Type B pancreatic cell (in vitro differentiated cells): ENCODE data around the gene ARID3B. TPM values are rescaled to one million over a fixed set of nuclear protein-coding genes. Genes with fewer than 3 reads are reported as not detected.

Source experiments
- DNase-seq: peaks from one replicate; pipeline ENCODE4 v3.0.0; 2021; ENCODE audit warnings: mixed read lengths; ENCODE audit not compliant: unreplicated experiment; ENCODE audit errors: extremely low spot score
- H3K27ac Mint-ChIP-seq: 2 replicates; pipeline ENCODE4 v1.8.0; 2021; ENCODE audit warnings: mild to moderate bottlenecking, mixed read lengths
- H3K27me3 Mint-ChIP-seq: 2 replicates; pipeline ENCODE4 v1.8.0; 2021; ENCODE audit warnings: mixed read lengths
- H3K36me3 Mint-ChIP-seq: 2 replicates; pipeline ENCODE4 v1.8.0; 2021; ENCODE audit warnings: mixed read lengths
- H3K4me1 Mint-ChIP-seq: one replicate; pipeline ENCODE4 v1.8.0; 2021; ENCODE audit warnings: mixed read lengths; ENCODE audit not compliant: unreplicated experiment
- H3K4me3 Mint-ChIP-seq: 2 replicates; pipeline ENCODE4 v1.8.0; 2021; ENCODE audit warnings: mild to moderate bottlenecking, mixed read lengths
- H3K9me3 Mint-ChIP-seq: 2 replicates; pipeline ENCODE4 v1.8.0; 2021; ENCODE audit warnings: mixed read lengths
- total RNA-seq: library from RNA; stranded (reverse); gene quantifications from 2 replicates; pipeline ENCODE4 v1.2.1, GENCODE V29; 2021; ENCODE audit warnings: low replicate concordance
- TF ChIP-seq, protein P1 (sequence below): fragments of 200-600 bp; sonication (generic); conservative IDR thresholded peaks from 2 replicates; pipeline ENCODE4 v1.5.0; 2021; ENCODE audit warnings: antibody characterized with exemption, mild to moderate bottlenecking

The ARID3B gene
- total RNA-seq, 1 donor from 2014 or later = 25.8 TPM

DNA sequence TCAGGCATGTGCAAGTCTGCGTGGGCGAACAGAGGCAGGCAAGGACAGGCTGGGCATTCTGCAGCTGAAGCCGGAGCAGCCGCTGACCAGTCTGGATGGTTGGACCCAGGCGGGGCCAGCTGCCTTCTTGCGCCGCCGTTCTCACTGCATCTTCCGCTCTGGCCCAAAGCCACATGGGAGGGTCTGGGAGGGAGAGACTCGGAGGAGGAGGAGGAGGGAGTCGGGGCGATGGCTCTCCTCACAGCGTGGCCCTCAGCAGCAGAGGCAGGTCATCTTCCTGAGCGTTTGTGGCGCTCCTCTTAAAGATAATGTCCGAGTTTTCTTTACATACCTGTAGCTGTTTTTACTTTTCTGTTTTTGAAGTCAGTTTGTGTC is 80.5 kb downstream of the ARID3B start:
- Mint-ChIP-seq H3K27me3 (no peaks in the 10 kb centered on the region), H3K9me3 (no peaks in the 10 kb centered on the region), H3K36me3 (peaks cover 15% of the 10 kb centered on the region), H3K4me3 (no peak overlapping the region), H3K27ac (peak overlapping the region; percentile 88), H3K4me1 (peaks cover 31% of the 10 kb centered on the region)
- TF ChIP-seq, protein P1, sequence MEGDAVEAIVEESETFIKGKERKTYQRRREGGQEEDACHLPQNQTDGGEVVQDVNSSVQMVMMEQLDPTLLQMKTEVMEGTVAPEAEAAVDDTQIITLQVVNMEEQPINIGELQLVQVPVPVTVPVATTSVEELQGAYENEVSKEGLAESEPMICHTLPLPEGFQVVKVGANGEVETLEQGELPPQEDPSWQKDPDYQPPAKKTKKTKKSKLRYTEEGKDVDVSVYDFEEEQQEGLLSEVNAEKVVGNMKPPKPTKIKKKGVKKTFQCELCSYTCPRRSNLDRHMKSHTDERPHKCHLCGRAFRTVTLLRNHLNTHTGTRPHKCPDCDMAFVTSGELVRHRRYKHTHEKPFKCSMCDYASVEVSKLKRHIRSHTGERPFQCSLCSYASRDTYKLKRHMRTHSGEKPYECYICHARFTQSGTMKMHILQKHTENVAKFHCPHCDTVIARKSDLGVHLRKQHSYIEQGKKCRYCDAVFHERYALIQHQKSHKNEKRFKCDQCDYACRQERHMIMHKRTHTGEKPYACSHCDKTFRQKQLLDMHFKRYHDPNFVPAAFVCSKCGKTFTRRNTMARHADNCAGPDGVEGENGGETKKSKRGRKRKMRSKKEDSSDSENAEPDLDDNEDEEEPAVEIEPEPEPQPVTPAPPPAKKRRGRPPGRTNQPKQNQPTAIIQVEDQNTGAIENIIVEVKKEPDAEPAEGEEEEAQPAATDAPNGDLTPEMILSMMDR = no peak
- no peak for DNase-seq

DNA sequence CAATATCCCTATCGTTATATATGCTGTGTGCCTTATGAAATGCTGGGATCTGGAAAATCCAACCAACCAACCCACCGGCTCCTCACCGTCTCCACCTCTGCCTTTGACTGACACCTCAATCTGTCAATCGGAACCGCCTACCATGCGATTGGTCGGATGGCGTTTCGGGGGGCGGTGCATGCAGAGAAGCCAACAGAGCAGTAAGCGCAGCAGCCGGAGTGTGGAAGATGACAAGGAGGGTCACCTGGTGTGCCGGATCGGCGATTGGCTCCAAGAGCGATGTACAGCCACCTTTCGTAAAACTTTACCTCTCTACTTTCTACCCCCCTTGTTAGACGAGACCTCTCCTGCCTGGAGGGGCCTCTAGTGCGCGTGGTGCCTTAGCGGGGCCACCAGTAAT is 80.9 kb downstream of the ARID3B start:
- no peak for DNase-seq
- Mint-ChIP-seq H3K27me3 (no peaks in the 10 kb centered on the region), H3K9me3 (no peaks in the 10 kb centered on the region), H3K27ac (peak overlapping the region; percentile 5), H3K4me1 (peaks cover 27% of the 10 kb centered on the region), H3K36me3 (peaks cover 15% of the 10 kb centered on the region), H3K4me3 (no peak overlapping the region)
- TF ChIP-seq, protein P1 = no peak

GRCh38 chr15:74622758-74623157 is 81.7 kb downstream of the ARID3B start:
- TF ChIP-seq, protein P1 = no peak
- Mint-ChIP-seq H3K27ac (peak overlapping the region; percentile 5), H3K4me1 (peaks cover 18% of the 10 kb centered on the region), H3K4me3 (no peak overlapping the region), H3K27me3 (no peaks in the 10 kb centered on the region), H3K9me3 (no peaks in the 10 kb centered on the region), H3K36me3 (peaks cover 15% of the 10 kb centered on the region)
- no peak for DNase-seq

- H3K4me1 Mint-ChIP-seq = peaks cover 10% of the 10 kb centered on the region
- no peak overlapping the region for H3K4me3 Mint-ChIP-seq
- H3K27me3 Mint-ChIP-seq = no peaks in the 10 kb centered on the region
- no peaks in the 10 kb centered on the region for H3K9me3 Mint-ChIP-seq
- H3K27ac Mint-ChIP-seq = peak overlapping the region; percentile 65
- DNase-seq = no peak
- TF ChIP-seq, protein P1 = no peak
- H3K36me3 Mint-ChIP-seq = peaks cover 24% of the 10 kb centered on the region
Measured at GRCh38 chr15:74624020-74624602, 83.1 kb downstream of the ARID3B start.

DNA sequence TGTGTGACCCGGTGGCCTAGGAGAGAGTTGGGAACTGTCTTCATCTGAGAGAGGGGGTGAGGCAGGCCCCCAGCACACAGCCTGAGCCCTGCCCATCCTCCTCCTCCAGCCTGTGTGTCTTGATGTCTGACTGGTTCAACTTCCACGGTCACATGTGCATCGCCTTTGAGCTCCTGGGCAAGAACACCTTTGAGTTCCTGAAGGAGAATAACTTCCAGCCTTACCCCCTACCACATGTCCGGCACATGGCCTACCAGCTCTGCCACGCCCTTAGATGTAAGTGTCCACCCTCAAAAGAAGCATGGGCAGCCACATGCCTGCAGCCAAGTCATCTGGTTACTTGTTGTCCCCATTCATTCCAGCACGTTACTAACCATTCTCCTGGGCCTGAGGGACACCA is 84.7 kb downstream of the ARID3B start:
- Mint-ChIP-seq H3K9me3 (no peaks in the 10 kb centered on the region), H3K4me3 (no peak overlapping the region), H3K27ac (peak overlapping the region; percentile 65), H3K4me1 (peaks cover 10% of the 10 kb centered on the region), H3K27me3 (no peaks in the 10 kb centered on the region), H3K36me3 (peaks cover 25% of the 10 kb centered on the region)
- TF ChIP-seq, protein P1 = no peak
- no peak for DNase-seq

DNA sequence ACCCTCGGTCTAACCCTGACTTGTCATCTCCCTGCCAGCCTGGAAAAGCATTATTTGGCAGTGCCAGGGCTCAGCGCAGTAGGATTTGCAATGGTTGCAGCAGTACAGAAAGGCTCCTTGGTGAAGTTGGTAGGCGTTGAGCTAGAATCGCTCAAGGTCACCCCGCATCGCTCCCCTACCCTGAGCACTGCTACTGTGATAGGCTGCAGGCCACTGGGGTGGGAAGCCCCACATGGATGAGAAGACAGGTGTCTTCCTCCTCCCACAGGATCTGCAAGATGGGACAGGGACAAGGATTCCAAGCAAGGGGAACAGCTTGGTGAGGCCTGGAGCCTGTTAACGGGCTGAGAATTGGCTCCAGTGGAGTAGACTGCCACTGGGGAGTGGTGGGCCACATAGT is 85.3 kb downstream of the ARID3B start:
- Mint-ChIP-seq H3K9me3 (no peaks in the 10 kb centered on the region), H3K27me3 (no peaks in the 10 kb centered on the region), H3K4me1 (peaks cover 5% of the 10 kb centered on the region), H3K4me3 (no peak overlapping the region), H3K27ac (no peak overlapping the region), H3K36me3 (peaks cover 20% of the 10 kb centered on the region)
- DNase-seq = no peak
- TF ChIP-seq, protein P1 = no peak
